Upper lobe of right lung (tissue), 1 donor: ENCODE measurements around the gene BSX. TPM values are rescaled to one million over a fixed set of nuclear protein-coding genes. Genes with fewer than 3 reads are reported as not detected.

ENCODE experiments used
- ATAC-seq: fragments of 200-7000 bp; cut with Tn5 transposase; one replicate; pipeline ENCODE4 v1.9.1; 2020; ENCODE audit warnings: mild to moderate bottlenecking, moderate library complexity
- DNase-seq: peaks from one replicate; pipeline ENCODE4 v3.0.0-alpha.2; 2020
- H3K27ac ChIP-seq: fragments of 200-600 bp; one replicate; pipeline ENCODE4 v1.8.0; 2022
- H3K27me3 ChIP-seq: fragments of 200-600 bp; one replicate; pipeline ENCODE4 v1.8.0; 2022; ENCODE audit warnings: mild to moderate bottlenecking
- H3K36me3 ChIP-seq: fragments of 200-600 bp; one replicate; pipeline ENCODE4 v1.8.0; 2022
- H3K4me1 ChIP-seq: fragments of 200-600 bp; one replicate; pipeline ENCODE4 v1.8.0; 2022
- H3K4me3 ChIP-seq: fragments of 200-600 bp; one replicate; pipeline ENCODE4 v1.8.0; 2022; ENCODE audit warnings: mild to moderate bottlenecking
- H3K9me3 ChIP-seq: fragments of 200-600 bp; one replicate; pipeline ENCODE4 v1.8.0; 2022
- CTCF ChIP-seq: fragments of 200-600 bp; IDR thresholded peaks from one replicate; pipeline ENCODE4 v1.8.0; 2022; ENCODE audit warnings: antibody characterized with exemption
- intact Hi-C: fragments of 100-400 bp; cut with DNase I; formaldehyde crosslinking; loops from one replicate; pipeline ENCODE4 v1.11.0; 2022
- total RNA-seq: library from RNA; stranded (reverse); fragmentation: NEBNext Ultra II Directional; extraction: Animal tissue kit (Norgen Biotek cat#: 25700); gene quantifications from one replicate; pipeline ENCODE4 v1.2.1, GENCODE V29; 2021
- donor health status: DM: no; HTN: yes; CAD: no; lungs with severe emphysema.

Gene BSX
- total RNA-seq, 1 donor from 2014 or later = not detected

- no peak overlapping the region for H3K27ac ChIP-seq
- ATAC-seq (no peak), DNase-seq (no peak)
- no peaks in the 10 kb centered on the region for H3K27me3 ChIP-seq
- no peak for TF ChIP-seq CTCF
- H3K36me3 ChIP-seq = peaks cover 15% of the 10 kb centered on the region
- H3K4me3 ChIP-seq = no peak overlapping the region
- no peaks in the 10 kb centered on the region for H3K9me3 ChIP-seq
- H3K4me1 ChIP-seq = no peaks in the 10 kb centered on the region
- intact Hi-C loops = no loop called here
Measured at GRCh38 chr11:122951211-122951610, 30.4 kb downstream of the BSX start.

- no peaks in the 10 kb centered on the region for H3K4me1 ChIP-seq
- no peaks in the 10 kb centered on the region for H3K9me3 ChIP-seq
- intact Hi-C loops = no loop called here
- no peak for TF ChIP-seq CTCF
- ATAC-seq (no peak), DNase-seq (no peak)
- no peak overlapping the region for H3K27ac ChIP-seq
- no peak overlapping the region for H3K4me3 ChIP-seq
- no peaks in the 10 kb centered on the region for H3K36me3 ChIP-seq
- H3K27me3 ChIP-seq = no peaks in the 10 kb centered on the region
Measured at GRCh38 chr11:122938557-122938956, 43.1 kb downstream of the BSX start.

GRCh38 chr11:122937983-122938382, 43.7 kb downstream of the BSX start:
- H3K27me3 ChIP-seq = no peaks in the 10 kb centered on the region
- H3K9me3 ChIP-seq = no peaks in the 10 kb centered on the region
- no peak for ATAC-seq
- H3K4me1 ChIP-seq = no peaks in the 10 kb centered on the region
- no peak overlapping the region for H3K4me3 ChIP-seq
- no peak for TF ChIP-seq CTCF
- no peaks in the 10 kb centered on the region for H3K36me3 ChIP-seq
- DNase-seq = no peak
- intact Hi-C loops = no loop called here
- no peak overlapping the region for H3K27ac ChIP-seq

- no peaks in the 10 kb centered on the region for H3K36me3 ChIP-seq
- no peak overlapping the region for H3K4me3 ChIP-seq
- DNase-seq (no peak), ATAC-seq (no peak)
- no peaks in the 10 kb centered on the region for H3K9me3 ChIP-seq
- no peaks in the 10 kb centered on the region for H3K27me3 ChIP-seq
- intact Hi-C loops = no loop called here
- no peak for TF ChIP-seq CTCF
- H3K27ac ChIP-seq = no peak overlapping the region
- no peaks in the 10 kb centered on the region for H3K4me1 ChIP-seq
Measured at GRCh38 chr11:122933416-122933815, 48.2 kb downstream of the BSX start.

- intact Hi-C loops = no loop called here
- no peak for ATAC-seq
- TF ChIP-seq CTCF = no peak
Measured at GRCh38 chr11:122931510-122931909, 50.1 kb downstream of the BSX start.

More at GRCh38 chr11:122931510-122931909, 50.1 kb downstream of the BSX start:
- H3K4me1 ChIP-seq = no peaks in the 10 kb centered on the region
- H3K27me3 ChIP-seq = no peaks in the 10 kb centered on the region
- H3K36me3 ChIP-seq = no peaks in the 10 kb centered on the region
- H3K4me3 ChIP-seq = no peak overlapping the region
- no peak overlapping the region for H3K27ac ChIP-seq
- H3K9me3 ChIP-seq = no peaks in the 10 kb centered on the region
- no peak for DNase-seq

Other genes with a start within 250 kb of the BSX start
- gene CRTAM, start 143.3 kb downstream of the BSX start, total RNA-seq = 8.5 TPM
- 8.9 TPM for gene JHY, start 99.1 kb downstream of the BSX start, total RNA-seq
- 840 TPM for gene HSPA8, start 80.3 kb upstream of the BSX start, total RNA-seq
- 17.6 TPM for gene CLMP, start 213.4 kb upstream of the BSX start, total RNA-seq